ENCODE measurements around the gene DNAJB2.

GRCh38 chr2:219325657-219326315, 46.6 kb downstream of the DNAJB2 start:
- TF ChIP-seq CTCF (IDR thresholded peaks at IDR 0.05): no peak
- TF ChIP-seq POLR2A (IDR thresholded peaks at IDR 0.05): no peak

Measured in lower leg skin (tissue), 3 donors.